HG03039 (cell line): ENCODE measurements around the gene KDELR1.
"Not testable (repeated sequence)": the region's sequence is repeated elsewhere in the genome, so short reads cannot be mapped to it uniquely, and the experiment has no call there.

ENCODE experiments used
- ATAC-seq: cut with Tn5 transposase; IDR thresholded peaks from one replicate; pipeline ENCODE4 v1.9.1; 2021; ENCODE audit warnings: mild to moderate bottlenecking, moderate library complexity; ENCODE audit not compliant: unreplicated experiment

Gene KDELR1

GRCh38 chr19:48397263-48398101, 6.1 kb upstream of the KDELR1 start:
- no peak for ATAC-seq

- no peak for ATAC-seq
These were observed 5.4 kb upstream of the KDELR1 start for GRCh38 chr19:48396824-48397176.

DNA sequence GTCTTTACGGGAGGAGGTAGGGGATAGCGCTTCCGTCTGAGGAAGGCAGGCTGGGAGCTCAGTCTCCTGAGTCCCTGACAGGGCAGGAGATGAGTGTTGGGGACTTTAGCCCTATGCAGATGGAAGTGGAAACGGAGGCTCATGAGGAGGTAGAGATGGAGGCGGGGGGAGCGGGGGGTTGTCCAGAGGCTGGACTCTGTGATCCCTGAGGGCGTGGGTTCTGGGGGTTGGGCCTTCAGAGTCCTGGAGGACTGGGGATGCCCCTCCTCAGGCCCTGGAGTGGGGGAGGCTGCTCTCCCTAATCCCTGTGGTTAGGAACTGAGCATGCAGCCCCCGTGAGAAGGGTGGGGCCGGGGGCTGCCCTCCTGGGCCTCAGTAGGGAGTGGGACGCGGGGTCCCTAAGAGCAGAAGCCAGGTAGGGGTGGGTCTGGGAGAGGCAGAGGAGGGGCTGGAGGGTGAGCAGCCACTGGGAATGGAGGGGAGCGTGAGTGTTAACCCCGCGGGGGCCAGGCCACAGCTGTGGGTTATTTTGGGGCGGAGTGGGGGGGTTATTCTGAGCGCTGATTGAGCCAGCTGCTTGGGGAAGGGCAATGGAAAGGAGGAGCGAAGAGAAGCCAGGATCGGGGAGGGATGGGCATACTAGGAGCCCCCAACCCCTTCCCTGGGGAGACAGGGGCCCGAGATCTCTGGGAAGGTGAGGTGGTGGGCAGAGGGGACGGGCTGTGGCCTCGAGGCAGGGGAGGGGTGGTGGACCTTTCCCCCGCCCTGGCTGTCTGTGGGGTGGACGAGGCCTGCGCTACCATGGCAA, 4.9 kb upstream of the KDELR1 start:
- no peak for ATAC-seq

- ATAC-seq = no peak
These were observed 4.1 kb upstream of the KDELR1 start for GRCh38 chr19:48395499-48395898.

DNA sequence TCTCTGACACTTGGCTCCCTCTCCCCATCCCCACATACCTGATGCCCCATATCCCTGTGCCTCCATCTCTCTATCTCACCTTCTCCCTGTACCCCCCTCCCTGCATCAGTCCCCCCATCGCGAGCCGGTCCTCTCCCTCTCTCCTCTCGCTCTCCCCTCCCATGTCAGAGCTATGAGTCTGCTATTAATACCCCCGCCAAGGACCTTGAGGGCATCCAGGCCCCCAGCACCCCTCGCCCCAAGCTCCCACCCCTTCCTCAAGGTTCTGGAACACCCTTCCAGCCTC, 3.8 kb upstream of the KDELR1 start:
- no peak for ATAC-seq

GRCh38 chr19:48394331-48395169, 3.2 kb upstream of the KDELR1 start:
- no peak for ATAC-seq

DNA sequence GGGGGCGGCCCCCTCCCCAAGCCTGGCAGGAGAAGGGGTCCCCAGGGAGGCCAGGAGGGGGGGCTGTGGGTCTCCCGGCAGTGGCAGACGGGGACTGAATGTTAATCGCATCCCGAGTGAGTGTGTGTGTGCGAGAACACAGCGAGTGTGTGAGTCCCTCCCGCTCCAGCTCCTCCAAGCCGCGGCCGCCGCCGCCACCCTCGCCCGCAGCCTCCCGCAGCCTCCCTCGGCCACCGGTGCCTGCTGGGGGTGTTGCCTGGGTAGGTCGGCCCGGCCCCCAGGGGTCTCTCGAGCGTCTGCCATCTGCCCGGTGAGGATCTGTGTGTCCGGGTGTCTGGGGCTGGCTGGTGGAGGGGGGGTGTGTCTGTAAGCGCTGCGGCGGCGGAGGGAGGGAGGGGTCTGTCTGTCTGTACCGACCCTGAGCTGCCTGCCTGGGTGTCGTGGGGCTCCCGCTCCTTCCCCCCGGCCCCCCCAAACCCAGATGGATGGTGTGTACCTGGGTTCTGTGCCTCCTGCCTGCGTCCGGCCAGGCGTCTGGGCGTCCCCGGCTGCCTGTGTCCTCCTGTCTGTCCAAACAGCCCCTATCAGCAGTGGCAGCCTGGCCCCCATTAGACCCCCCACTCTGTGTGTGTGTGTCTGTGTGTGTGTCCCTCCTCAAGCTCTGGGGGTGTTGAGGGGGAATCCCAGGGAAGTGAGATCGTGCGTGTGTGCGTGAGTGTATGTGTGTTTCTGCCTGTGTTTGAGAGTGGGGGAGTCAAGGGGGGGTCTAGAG, 2.4 kb upstream of the KDELR1 start, which contains the start of gene GRIN2D:
TSS of gene GRIN2D (plus strand) at position 110 of the 772 bp plus-strand sequence. CDS start 4,725 bp downstream, outside the sequence.
- no peak for ATAC-seq

DNA sequence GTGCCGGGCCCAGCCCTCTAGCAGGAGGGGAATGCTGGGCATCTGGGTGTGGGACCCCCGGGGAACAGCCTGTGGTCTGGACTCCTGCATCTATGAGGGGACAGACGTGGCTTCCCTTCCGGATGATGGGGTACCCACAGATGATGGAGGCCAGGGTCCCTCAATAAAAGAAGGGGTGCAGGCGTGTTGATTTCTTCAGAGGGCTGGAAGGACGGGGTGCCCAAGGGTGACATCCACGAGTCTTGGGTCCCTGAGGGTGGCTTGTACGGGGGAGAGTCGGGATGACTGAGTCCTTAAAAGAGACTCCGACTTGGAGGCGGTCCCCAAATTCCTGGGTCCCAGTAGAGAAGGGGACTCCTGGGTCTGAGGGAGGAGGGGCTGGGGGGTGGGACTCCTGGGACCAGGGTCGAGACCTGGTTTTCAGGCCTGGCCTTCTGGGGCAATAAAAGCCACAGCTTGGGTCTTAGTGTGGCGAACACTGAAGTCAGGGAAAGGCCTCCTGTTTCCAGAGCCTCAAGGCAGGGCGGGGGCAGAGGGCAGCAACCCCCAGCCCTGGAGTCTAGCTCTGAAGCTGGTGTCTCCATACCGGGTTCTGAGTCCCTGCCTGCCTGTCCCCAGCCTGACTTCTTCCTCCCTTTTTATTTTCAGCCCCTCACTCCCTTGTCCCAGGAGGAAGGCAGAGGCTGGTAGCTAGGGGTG, 1.7 kb upstream of the KDELR1 start:
- ATAC-seq = no peak

- ATAC-seq = not testable (repeated sequence)
These were observed 624 bp upstream of the KDELR1 start for GRCh38 chr19:48392006-48392344.

GRCh38 chr19:48390188-48391099, 907 bp downstream of the KDELR1 start:
- no peak for ATAC-seq

GRCh38 chr19:48386981-48387380, 4.4 kb downstream of the KDELR1 start:
- ATAC-seq = no peak

- no peak for ATAC-seq
These were observed 5.8 kb downstream of the KDELR1 start for GRCh38 chr19:48385461-48386087.

DNA sequence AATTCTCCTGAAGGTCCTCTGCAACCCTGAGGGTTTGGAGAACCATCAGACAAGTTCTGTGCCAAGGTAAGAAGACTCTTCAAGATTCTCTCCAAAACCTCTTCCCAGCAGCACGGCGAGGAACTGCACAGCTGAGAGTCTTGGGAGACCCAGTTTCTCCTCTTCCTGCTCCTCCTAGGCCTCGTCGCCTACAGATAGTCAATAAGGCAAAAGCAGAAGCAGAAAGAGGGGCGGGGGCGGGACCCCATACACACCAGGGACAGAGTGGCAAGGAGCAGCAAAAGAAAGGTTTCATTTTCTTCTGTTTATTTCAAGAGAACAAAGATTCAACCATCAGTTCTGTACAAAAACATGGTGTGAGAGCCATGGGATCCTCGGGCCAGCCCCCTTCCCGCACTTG, 9.1 kb downstream of the KDELR1 start:
- ATAC-seq = no peak

GRCh38 chr19:48381178-48381950, 10.0 kb downstream of the KDELR1 start:
- ATAC-seq = no peak

- no peak for ATAC-seq
These were observed 12.3 kb downstream of the KDELR1 start for GRCh38 chr19:48379058-48379457.

DNA sequence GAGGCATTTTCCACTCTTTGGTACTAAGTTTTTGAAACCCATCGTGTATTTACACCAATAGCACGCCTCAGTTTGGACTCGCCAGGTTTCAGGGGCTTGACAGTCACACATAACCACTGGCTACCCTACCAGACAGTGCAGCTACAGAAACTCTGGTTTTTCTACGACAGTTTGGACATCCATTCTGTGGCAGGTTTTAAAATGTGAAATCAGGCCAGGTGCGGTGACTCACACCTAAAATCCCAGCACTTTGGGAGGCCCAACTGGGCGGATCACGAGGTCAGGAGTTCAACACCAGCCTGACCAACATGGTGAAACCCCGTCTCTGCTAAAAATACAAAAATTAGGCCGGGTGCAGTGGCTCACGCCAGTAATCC, 13.2 kb downstream of the KDELR1 start:
- ATAC-seq = no peak

DNA sequence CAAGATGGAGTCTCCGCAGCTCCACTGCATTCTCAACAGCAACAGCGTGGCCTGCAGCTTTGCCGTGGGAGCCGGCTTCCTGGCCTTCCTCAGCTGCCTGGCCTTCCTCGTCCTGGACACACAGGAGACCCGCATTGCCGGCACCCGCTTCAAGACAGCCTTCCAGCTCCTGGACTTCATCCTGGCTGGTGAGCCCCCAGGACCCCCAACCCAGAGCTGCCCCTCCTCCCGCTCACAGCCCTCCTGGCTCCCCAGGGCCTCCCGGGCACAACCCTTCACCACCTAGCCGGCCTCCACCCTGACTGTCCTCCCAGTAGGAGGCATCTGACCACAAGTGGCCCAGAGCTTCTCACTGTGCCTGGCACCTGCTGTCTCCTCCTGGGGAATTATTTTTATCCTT, 17.8 kb downstream of the KDELR1 start:
- no peak for ATAC-seq

DNA sequence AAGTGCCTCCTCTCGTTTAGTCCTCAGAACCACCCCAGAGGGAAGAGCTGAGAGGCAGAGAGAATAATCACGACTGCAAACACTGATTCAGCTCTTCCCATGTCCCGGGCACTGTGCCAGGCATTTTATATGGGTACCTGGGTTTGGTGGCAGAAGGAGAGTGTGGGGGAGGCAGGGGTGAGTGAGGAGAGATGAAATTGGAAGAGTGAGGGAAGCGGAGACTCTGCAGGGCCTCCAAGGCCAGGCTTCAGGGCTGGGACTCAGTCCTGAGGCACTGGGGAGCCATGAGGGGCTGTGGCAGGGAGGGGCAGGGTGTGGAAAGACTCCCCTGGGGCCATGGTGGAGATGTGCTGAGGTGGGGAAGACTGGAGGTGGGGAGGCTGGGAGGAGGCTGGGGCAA, 18.4 kb downstream of the KDELR1 start:
- ATAC-seq = no peak
